Forelimb muscle (tissue), 1 donor: ENCODE data around the gene LBHD2. TPM values are rescaled to one million over a fixed set of nuclear protein-coding genes. Genes with fewer than 3 reads are reported as not detected.
"Not testable (repeated sequence)": the region's sequence is repeated elsewhere in the genome, so short reads cannot be mapped to it uniquely, and the experiment has no call there.

Experiments used
- DNase-seq: peaks from one replicate; pipeline ENCODE4 v3.0.0-alpha.2; 2013; ENCODE audit warnings: low read depth
- polyA plus RNA-seq: library from polyadenylated mRNA; unstranded; fragments of 120-200 nt; gene quantifications from one replicate; pipeline ENCODE4 v1.2.1, GENCODE V29; 2013; ENCODE audit not compliant: insufficient read length

LBHD2 gene
- polyA plus RNA-seq, 1 donor, result not detected

DNA sequence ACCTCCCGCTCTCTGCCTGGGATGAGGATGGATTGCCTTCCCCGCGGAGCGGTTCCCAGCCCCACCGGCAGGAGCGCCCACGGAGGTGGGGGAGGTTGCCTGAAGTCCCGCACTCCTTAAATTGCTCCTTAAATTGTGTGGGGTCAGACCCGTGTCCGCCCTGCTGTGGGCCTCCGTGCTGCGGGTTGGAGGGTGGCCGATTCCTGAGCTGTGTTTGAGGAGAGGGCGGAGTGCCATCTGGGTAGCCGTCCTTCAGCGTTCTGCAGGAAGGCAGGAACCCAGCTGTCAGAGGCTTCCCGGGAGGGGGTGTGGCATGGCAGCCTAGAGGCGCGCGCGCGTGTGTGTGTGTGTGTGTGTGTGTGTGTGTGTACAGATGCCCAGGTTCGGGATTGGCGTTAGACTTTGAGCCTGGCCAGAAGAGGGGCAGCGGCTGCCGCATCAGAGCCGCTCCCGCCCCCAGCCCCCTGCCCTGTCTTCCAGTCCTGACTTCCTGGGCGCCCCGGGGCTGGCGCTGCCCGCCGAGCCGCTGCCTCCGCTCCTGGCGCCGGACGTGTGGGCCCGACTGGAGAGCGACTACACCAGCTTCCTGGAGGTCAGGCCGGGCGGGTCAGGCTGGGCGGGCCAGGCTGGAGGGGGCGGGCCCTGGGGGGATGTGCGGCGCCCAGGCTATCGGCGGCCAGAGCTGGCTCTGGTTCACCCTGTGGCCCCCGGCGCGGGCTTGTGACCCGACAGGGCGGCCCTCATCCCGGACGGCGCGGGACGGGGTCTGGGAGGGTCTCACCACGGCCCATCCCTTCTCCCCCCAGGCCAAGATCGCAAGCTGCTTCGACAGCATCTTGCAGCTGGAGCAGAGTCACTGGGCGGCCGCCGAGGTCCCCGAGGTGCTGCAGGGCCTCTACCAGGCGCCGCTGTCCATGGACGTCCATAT lies 19.7 kb downstream of the LBHD2 start:
- DNase-seq, result no peak

DNA sequence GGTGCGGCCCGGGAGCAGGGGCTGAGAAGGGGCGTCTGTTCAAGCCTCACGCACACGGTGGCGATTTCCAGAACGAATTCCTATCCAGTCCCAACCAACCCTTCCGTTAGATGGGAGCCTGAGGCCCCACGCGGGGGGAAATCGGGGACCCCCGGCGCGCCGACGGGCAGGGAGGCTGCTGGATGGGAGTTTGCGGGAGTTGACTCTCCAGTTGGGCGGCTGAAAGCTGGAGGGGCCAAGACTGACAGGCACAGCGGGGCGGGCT lies 20.3 kb downstream of the LBHD2 start:
- no peak for DNase-seq

DNA sequence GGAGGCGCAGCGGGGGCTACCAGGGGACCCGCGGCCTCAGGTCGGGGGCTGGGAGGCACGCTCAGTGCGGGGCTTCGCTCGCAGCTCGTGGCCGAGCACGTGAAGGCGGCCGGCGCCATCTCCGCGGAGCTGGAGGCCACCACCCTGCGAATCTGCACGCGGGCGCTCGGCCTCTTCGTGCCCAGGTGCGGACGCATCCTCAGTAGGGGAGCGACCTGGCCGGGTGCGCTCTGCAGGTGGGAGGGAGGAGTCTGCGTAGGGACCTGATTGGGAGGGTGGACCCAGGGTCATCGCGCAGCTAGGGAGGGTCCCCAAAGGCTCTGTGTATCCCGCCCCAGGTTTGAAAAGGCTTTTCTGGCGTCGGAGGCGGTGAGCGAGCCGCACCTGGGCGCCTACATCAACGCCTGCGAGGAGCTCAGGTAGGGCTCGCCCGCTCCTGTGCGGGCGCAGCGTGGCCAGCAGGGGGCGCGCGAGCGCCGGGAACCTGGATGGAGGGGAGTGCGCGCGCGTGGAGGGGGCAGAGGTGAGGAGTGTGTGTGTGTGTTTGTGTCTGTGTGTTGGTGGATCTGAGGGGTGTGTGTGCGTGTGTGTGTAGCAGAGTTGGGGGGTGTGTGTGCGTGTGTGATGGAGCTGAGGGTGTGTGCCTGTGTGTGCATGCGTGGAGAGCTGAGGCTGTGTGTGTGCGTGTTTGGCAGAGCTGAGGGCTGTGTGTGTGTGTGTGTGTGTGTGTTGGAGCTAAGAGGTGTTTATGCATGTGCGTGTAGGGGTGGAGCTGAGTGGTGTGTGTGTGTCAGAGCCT lies 20.8 kb downstream of the LBHD2 start:
- DNase-seq, result no peak

DNA sequence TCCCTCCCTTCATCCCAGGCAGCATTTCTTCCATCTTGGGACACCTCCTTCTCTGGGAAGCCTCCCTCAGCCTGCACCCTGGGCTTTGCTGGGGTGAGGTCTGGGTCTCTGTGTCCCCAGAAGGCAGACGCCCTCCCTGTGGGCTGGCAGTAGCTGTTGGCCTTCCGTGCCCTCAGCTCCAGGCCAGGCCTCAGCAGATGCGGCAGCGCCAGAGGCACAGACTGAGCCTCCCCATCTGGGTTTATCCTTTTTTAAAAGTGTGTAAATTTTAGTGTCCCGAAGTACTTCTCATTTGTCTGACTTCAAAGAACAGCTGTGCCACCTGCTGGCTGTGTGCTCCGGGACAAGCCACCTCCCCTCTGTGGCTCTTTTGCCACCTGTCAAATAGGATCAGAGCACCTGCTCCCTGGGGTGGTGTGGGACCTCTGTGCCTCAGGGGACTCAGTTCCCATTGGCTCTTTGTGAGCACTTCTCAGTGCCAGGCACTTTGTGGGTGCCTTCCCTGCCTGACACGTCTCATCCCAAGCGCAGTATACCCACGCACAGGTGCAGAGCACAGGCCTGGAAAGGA lies 21.7 kb downstream of the LBHD2 start:
- no peak for DNase-seq

DNA sequence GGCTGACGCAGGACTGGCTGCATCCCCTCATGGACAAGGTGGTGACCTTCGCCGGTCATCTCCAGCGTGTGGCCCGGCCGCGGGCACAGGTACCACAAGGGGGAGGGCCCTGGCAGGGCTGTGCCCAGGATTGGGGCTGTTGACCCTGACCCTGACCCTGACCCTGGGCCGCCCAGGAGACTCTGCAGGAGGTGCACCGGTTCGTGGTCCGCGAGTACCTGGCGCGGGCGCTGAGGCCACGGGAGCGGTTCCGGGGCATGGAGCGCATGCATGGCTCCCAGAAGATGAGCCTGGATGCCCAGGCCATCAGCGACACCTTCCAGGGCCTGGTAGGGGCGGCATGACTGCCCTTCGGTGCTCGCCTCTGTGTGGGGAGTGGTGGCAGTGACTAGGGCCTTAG lies 23.4 kb downstream of the LBHD2 start:
- no peak for DNase-seq

DNA sequence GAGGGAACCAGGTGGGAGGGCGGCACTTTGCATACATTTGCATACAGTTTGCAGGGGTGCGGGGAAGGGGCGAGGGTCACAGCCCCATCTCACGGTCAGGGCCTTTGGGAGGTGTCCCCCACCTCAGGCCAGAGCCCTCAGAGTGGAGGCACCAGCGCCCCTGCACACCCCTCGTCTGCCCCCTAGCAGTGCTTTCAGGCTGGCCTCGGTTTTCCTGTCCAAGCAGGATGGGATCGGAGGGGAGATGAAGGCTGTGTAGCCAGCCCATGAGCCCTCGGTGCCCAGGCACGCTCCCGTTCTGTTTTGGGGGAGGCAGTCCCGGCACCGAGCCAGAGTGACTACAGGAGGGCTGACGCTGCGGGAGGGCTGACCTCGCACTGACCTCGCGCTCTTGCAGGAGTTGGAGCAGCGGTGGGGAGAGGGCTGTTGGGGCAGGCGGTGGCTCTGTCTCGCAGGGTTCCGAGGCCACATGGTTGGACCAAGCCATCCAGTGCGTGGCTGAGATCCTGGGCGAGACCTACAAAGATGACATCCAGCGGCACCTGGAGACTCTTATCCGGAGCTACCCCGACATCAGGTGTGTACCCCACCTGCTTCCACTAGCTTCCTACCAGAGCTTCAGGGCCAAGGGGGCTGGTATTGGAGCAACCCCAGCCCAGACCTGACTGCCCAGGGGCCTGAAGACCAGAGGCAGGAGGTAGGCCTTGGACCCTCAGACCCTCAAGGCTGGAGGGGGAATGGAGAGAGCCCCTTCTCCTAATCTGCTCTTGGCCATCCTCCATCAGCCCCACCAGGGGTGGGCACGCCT lies 24.1 kb downstream of the LBHD2 start:
- no peak for DNase-seq

DNA sequence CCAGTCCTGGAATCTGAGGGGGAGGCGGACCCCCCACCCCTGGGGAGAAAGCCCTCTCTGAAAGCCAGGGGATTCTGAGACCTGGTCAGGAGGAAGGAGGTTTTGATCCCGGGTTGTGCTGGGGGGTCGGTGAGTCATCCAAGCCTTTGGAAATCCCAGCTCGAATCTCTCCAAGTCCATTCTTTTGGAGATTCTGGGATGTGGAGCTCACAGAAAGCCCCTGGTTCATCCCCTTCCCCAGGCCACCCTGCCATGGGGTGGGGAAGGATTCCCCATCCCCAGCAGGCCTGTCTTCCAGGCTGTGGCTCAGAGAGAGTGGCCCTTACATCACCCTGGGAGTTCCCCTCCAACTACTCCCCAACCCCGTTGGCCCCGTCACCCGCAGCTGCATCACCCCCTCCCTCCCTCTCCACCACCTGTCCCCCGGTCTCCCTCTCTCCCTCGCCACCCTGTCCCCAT lies 24.8 kb downstream of the LBHD2 start:
- DNase-seq, result no peak

DNA sequence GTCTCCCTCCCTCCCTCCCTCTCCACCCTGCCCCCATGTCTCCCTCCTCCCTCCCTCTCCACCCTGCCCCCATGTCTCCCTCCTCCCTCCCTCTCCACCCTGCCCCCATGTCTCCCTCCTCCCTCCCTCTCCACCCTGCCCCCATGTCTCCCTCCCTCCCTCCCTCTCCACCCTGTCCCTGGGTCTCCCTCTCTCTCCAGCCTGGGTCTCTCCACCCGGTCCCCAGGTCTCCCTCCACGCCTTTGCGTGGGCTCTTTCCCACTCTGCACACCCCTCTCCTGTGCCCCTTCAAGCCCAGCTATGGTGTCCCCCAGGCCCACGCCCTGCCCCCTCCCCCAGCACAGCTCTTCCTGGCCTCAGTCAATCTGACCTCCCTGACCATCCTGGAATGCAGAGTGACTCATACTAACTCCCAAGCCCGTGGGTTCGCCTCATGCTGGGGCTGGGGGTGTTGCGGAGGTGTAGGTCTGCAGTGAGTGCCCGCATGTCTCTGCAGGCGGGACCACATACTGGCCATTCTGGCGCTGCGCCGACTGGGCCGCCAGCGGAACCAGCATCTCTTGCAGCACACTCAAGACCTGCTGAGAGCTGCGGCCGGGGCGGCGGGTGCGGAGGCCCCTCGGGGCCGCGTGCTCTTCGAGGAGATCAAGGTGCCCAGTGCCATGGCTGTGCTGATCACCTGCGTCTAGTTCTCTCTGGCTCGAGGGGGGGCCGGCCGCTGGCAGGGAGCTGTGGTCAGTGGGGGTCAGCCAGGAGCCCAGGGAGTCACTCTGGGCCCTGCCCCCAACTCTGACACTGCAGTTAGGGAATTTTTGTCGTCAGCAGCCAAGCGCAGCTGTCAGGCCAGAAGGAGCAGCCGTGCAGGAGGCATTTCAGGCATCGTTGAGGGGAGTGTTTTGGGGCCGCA lies 25.8 kb downstream of the LBHD2 start:
- no peak for DNase-seq

DNA sequence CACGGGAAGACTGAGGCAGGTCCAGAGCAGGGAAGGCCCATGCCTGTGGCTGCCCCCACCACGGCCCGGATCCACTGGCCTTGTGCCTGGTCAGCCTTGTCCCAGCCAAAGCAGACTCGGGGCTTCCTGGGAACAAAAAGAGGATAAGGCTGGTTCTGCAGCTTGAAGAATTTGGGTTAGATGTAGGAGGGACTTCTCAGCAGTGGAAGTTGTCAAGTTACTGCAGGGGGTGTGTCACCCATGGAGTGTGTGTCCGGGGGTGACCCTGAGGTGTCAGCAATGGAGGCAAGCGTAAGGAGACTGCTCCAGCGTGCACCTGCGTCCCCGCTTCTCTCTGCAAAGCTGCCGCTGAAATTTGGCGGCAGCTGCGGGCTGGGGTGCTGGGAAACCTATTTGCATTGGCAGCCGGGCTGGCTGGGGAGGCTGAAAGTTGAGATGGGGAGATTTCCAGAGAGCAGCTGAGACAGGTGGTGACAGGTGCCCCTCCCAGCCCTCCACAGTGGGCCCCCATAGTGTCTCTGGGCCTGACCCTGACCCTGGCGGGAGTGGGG lies 26.7 kb downstream of the LBHD2 start:
- no peak for DNase-seq

DNA sequence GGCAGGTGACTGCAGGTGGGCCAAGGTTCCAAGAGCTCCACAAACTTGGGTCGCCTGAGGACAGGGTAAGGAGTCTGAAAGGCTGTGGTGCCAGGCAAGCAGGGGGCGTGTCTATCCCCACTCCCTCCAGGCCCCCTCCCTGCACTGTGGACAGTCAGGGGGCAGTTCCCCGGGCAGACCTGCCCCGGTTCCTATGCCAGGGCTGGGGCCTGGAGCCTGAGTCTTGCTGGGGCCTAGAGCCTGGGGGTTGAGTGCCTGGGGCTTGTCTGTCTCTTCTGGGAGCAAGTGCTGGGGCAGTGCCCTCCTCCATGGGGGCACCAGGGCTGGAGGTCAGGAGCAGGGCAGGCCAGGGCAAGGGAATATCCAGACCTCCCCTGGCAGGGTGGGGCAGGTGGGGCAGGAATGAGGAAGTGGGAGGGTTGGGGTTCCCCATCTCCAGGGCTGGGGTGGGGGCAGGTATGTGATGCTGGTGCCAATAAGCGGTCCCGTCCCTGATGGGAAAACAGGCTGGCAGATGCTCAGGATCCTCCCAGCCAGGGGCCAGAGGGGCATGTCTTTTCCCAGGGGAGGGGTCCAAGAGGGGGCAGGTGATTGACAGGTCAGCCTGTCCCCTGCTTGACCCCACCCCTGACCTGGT lies 27.3 kb downstream of the LBHD2 start:
- DNase-seq, result no peak

DNA sequence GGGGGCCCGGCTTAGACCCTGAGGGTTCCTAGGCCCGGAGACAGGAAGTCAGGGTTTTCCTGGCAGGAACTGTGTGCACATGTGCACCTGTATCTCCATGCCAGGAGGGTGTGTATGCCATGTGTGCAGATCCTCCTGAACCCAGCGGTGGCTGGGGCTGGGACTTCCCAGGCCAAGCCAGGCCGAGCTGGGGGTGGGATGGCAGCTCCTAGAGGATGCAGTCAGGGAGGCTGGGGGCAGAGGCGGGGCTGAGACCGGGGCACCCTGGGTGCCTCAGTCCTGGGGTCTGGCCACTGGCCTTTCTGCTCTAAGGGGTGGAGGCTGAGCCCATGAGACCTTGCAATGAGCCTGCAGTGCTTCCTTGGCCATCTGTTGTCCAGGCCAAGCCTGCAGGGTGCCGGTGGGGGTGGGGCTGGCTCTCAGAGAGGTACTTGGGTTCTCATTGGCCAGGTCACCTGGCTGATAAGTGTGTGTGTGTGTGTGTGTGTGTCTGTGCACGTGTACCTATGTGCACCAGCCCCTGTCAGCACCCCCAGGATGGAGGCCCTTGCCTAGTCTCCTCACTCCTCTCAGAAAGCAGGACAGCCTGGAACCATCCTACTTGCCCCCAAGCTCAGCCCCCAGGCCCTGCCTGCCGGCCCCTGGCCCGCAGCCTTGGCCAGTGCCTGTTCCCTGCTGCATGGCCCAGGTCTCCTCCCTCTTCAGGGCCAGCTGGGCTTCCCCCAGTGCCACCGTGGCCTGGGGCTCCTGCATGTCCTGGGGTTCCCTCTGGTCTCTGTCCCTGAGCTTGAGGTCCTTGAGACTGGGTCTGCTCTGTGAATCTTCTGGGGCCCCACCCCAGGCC lies 28.6 kb downstream of the LBHD2 start:
- no peak for DNase-seq

DNA sequence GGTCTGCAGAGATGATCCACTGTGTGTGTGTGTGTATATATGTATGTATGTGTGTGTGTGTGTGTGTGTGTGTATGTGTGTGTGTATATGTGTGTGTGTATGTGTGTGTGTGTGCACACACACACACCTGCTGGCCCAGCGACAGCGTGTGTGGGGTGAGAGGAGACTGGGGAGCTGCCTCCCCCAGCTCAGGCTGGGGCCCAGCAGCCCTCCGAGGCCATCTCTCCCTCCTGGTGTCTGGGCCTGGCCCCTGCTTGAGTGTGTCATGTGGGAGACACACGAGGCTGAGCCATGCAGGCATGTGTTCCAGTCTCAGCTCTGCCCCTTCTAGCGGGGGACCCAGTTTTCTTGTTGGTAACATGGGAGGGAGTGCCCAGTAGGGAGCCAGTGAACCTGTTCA lies 29.3 kb downstream of the LBHD2 start:
- no peak for DNase-seq

DNA sequence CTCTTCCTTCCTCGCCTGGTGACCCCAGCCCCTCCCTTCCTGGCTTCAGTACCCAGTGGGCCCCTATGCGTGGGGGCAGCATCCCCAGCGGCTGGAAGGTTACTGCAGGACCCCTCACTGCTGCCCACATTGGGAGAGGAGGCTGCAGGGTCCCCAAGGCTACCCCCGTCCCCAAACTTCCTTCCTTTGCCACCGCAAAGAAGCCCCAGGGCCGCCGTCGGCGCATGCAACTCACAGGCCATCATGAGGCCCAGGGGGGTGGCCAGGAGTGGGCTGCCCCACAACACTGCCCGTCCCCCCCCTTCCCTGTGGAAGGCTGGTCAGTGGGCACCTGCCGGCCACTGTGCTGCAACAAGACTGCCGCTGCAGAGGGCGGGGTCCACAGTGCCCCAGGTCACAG lies 29.8 kb downstream of the LBHD2 start:
- DNase-seq, result no peak

DNA sequence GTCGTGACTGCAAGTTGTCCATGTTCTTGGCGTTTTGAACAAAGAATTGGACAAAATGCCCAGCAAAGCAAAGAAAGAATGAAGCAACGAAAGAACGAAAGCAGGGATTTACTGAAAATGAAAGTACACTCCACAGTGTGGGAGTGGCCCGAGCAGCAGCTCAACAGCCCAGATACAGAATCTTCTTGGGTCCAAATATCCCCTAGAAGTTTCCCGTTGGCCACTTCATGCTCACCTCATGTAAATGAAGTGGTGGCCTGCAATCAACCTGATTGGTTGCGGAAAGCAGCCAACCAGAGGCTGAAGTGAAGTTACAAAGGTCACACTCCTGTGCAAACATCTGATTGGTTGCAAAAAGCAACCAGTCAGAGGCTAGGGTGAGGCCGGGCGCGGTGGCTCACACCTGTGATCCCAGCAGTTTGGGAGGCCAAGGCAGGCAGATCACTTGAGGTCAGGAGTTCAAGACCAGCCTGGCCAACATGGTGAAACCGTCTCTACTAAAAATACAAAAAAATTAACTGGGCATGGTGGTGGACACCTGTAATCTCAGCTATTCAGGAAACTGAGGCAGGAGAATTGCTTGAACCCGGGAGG lies 31.2 kb downstream of the LBHD2 start:
- DNase-seq, result not testable (repeated sequence)

DNA sequence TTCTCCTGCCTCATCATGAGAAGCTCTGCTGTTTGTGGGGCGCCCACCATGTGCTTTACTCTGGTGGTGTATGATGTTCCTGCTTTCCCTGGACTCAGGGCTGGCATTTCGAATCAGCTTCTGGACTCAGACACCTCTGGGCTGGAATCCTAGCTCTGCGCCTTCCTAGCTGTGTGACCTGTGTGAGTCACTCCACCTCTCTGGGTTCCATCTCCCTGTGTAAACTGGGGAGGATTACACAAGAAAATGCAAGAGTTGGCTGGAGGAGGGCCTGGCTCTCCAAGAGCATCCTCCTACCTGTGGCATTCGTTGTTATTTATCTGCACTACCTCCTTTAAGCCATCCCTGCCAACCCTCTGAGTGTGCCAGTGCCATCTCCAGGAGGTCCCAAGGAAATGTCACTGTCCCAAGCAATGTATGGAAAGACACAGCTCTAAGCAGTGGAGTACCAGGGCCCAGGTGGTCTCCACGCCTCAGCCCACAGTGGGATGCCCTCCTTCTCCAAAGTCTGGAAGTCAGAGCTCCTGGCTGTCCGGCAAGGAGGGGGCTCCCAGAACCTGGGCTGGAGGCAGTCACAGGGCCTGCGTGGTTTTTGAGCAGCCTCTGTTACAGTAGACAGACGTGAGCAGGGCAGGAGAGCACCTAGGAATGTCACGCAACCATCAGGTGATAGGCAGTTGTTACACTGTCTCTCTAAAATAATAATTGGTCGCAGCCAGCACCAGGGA lies 32.0 kb downstream of the LBHD2 start:
- no peak for DNase-seq

DNA sequence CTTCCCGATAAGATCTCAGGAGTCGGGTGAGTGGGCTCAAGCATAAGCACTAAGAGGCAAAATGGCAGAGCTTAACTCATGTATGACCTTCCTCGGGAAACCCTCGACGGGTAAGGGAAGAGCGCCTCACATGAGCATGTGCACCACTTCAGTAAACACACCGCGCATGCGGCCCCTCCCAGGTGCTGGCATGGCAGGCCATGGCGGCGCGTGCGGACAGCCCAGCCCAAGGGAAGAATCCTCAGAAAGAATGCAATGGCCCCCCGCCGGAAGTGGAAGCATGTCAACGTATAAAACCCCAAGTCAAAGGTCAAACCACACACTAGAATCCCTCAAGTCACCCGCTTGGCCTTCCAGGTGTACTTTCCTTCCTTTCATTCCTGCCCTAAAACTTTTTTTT lies 32.6 kb downstream of the LBHD2 start:
- no peak for DNase-seq

DNA sequence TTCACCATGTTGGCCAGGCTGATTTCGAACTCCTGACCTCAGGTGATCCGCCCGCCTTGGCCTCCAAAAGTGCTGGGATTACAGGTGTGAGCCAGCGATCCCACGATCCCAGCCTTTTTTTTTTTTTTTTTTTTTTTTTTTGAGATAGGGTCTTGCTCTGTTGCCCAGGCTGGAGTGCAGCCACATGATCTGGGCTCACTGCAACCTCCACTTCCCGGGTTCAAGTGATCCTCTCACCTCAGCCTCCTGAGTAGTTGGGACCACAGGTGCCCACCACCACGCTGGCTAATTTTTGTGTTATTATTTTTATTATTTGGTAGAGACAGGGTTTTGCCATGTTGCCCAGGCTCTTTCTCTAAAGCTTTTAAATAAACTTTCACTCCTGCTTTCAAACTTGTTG lies 33.5 kb downstream of the LBHD2 start:
- DNase-seq, result not testable (repeated sequence)
